GM18507 (cell line): ENCODE data around the gene TMEM120A.

Source experiments
- DNase-seq: peaks from one replicate; pipeline ENCODE4 v3.0.0; 2011; ENCODE audit warnings: low read depth; ENCODE audit not compliant: insufficient read length; ENCODE audit errors: extremely low spot score
- FAIRE-seq: peaks from 2 replicates; lab custom pipeline; 2011; peaks lifted over from hg19 to GRCh38; lab: Jason Lieb, UNC

Gene TMEM120A

GRCh38 chr7:75965617-75966016 lies 28.8 kb downstream of the TMEM120A start:
- DNase-seq (no peak), FAIRE-seq (no peak)

- no peak for DNase-seq
- no peak for FAIRE-seq
These were observed 30.9 kb downstream of the TMEM120A start for GRCh38 chr7:75963381-75963995.

- FAIRE-seq: no peak
- no peak for DNase-seq
These were observed 31.6 kb downstream of the TMEM120A start for GRCh38 chr7:75962607-75963380.

- no peak for FAIRE-seq
- no peak for DNase-seq
These were observed 33.2 kb downstream of the TMEM120A start for GRCh38 chr7:75961218-75961617.

- FAIRE-seq (no peak), DNase-seq (no peak)
These were observed 34.0 kb downstream of the TMEM120A start for GRCh38 chr7:75960372-75960771.

GRCh38 chr7:75958802-75959543 lies 35.4 kb downstream of the TMEM120A start:
- no peak for DNase-seq
- no peak for FAIRE-seq

GRCh38 chr7:75957021-75957736 lies 37.2 kb downstream of the TMEM120A start:
- no peak for DNase-seq
- no peak for FAIRE-seq

GRCh38 chr7:75955331-75955955 lies 39.0 kb downstream of the TMEM120A start:
- no peak for FAIRE-seq
- DNase-seq: no peak

GRCh38 chr7:75953931-75954330 lies 40.5 kb downstream of the TMEM120A start:
- FAIRE-seq: no peak
- DNase-seq: no peak

GRCh38 chr7:75953431-75953830 lies 41.0 kb downstream of the TMEM120A start:
- no peak for FAIRE-seq
- DNase-seq: no peak

- FAIRE-seq (no peak), DNase-seq (no peak)
These were observed 42.9 kb downstream of the TMEM120A start for GRCh38 chr7:75951506-75951905.

- no peak for DNase-seq
- no peak for FAIRE-seq
These were observed 44.2 kb downstream of the TMEM120A start for GRCh38 chr7:75950111-75950681.

GRCh38 chr7:75948179-75948578 lies 46.2 kb downstream of the TMEM120A start:
- DNase-seq (no peak), FAIRE-seq (no peak)

GRCh38 chr7:75946207-75946855 lies 48.1 kb downstream of the TMEM120A start:
- FAIRE-seq: no peak
- DNase-seq: no peak

GRCh38 chr7:75945297-75946168 lies 48.9 kb downstream of the TMEM120A start:
- no peak for FAIRE-seq
- DNase-seq: no peak

GRCh38 chr7:75944507-75944906 lies 49.9 kb downstream of the TMEM120A start:
- DNase-seq (no peak), FAIRE-seq (no peak)

- DNase-seq: no peak
These were observed 50.5 kb downstream of the TMEM120A start for GRCh38 chr7:75943864-75944263.

GRCh38 chr7:75938921-75939320 lies 55.5 kb downstream of the TMEM120A start:
- FAIRE-seq (no peak), DNase-seq (no peak)

More at GRCh38 chr7:75943864-75944263, 50.5 kb downstream of the TMEM120A start:
- FAIRE-seq: no peak
